ENCODE results near the gene CEND1. TPM values are rescaled to one million over a fixed set of nuclear protein-coding genes. Genes with fewer than 3 reads are reported as not detected.

Gene CEND1
- polyA plus RNA-seq, 1 of the 3 experiments (the other 2 are of a cell fraction): 3.6 TPM

DNA sequence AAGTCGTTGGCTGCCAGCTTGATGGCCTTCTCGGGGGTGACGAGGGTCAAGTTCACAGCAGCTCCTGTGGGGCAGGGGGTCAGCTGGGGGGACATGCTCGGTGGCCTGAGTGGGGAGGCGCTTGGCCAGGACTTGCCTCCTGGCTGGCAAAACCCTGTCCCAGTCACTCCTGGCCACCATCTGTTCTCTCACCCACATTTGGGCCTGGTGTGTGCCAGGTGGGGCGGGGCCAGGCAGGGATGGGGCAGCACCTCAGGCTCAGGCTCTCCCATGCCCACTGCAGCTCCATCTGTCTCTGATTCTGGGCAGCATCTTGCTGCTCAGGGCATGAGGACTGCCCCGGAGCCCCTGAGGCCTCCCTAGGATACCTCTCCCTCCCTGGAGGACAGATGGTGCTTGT lies 3.7 kb upstream of the CEND1 start:
- Histone ChIP-seq H3K9me2 (no peaks in the 10 kb centered on the region), H3K9me3 (no peaks in the 10 kb centered on the region), H3K36me3 (replicated peaks in 1 of 2; ENCODE audit: control insufficient read depth in 1 of 2, insufficient read depth in 2 of 2, low read length in 1 of 2) (peaks cover 0 to 30% of the 10 kb centered on the region in 2 experiments), H3K4me2 (no peak overlapping the region), H2AFZ (ENCODE audit: low read depth) (no peak overlapping the region), H3K4me1 (ENCODE audit: control insufficient read depth in 1 of 2, insufficient read depth in 2 of 2, low read depth in 1 of 2, low read length in 1 of 2) (peaks cover 8 to 50% of the 10 kb centered on the region in 2 experiments; a peak in 2 of 4 replicates), H3K9ac (no peak overlapping the region), H3K79me2 (ENCODE audit: insufficient read depth) (peaks cover 20% of the 10 kb centered on the region), H3K27ac (ENCODE audit: low read depth in 2 of 2, low read length in 1 of 2) (no peak overlapping the region; a peak in 1 of 4 replicates), H3K4me3 (ENCODE audit: low read depth in 2 of 2, low read length in 1 of 2) (no peak overlapping the region), H3K27me3 (ENCODE audit: insufficient read depth) (no peaks in the 10 kb centered on the region), H3F3A (replicated peaks; ENCODE audit: insufficient read depth) (peaks cover 18% of the 10 kb centered on the region), H4K20me1 (ENCODE audit: insufficient read depth) (no peaks in the 10 kb centered on the region)
- ChIA-PET POLR2A (interaction anchor here (0.9 to 2.5 kb wide), 3 partner anchors 10 to 17 kb away, joined by 3 to 8 read pairs (median 3); partner anchors contain the start of genes GATD1 and RPLP2), CTCF (interaction anchor here (1.6 to 6.3 kb wide), 2 partner anchors 10 to 55 kb away, joined by 7 to 43 read pairs; no protein-coding TSS in a partner anchor)
- DNase-seq: no peak
- 90% methylated on average over 6 of the region's 7 CpGs for WGBS (ENCODE audit: low lambda C conversion rate)
- TF ChIP-seq RCOR1 (IDR thresholded peaks at IDR 0.05; ENCODE audit: low read length): no peak
- no peak for TF ChIP-seq RXRA (IDR thresholded peaks at IDR 0.05; ENCODE audit: borderline replicate concordance, low read depth)
- TF ChIP-seq, protein P1, sequence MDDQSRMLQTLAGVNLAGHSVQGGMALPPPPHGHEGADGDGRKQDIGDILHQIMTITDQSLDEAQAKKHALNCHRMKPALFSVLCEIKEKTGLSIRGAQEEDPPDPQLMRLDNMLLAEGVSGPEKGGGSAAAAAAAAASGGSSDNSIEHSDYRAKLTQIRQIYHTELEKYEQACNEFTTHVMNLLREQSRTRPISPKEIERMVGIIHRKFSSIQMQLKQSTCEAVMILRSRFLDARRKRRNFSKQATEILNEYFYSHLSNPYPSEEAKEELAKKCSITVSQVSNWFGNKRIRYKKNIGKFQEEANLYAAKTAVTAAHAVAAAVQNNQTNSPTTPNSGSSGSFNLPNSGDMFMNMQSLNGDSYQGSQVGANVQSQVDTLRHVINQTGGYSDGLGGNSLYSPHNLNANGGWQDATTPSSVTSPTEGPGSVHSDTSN (IDR thresholded peaks at IDR 0.05): no peak
- no peak for TF ChIP-seq TAF1 (IDR thresholded peaks at IDR 0.05; ENCODE audit: borderline replicate concordance, low read depth, low read length)
- no peak for TF ChIP-seq SIN3A (IDR thresholded peaks at IDR 0.05; ENCODE audit: borderline replicate concordance, low read depth, low read length)
- no peak for TF ChIP-seq YY1 (IDR thresholded peaks at IDR 0.05; ENCODE audit: low read depth)
- no peak for TF ChIP-seq CTCF (IDR thresholded peaks at IDR 0.05)
- no peak for TF ChIP-seq GABPA (IDR thresholded peaks at IDR 0.05; ENCODE audit: low read depth)
- TF ChIP-seq SMC3 (IDR thresholded peaks at IDR 0.05; ENCODE audit: low read depth, low read length): no peak
- TF ChIP-seq IRF3 (IDR thresholded peaks at IDR 0.05; ENCODE audit: low read depth, low read length): no peak
- TF ChIP-seq RAD21 (IDR thresholded peaks at IDR 0.05; ENCODE audit: low read length): no peak
- no peak for TF ChIP-seq USF1 (IDR thresholded peaks at IDR 0.05; ENCODE audit: borderline replicate concordance, low read depth)
- TF ChIP-seq, protein P2, sequence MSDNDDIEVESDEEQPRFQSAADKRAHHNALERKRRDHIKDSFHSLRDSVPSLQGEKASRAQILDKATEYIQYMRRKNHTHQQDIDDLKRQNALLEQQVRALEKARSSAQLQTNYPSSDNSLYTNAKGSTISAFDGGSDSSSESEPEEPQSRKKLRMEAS (IDR thresholded peaks at IDR 0.05; ENCODE audit: low read depth): no peak
- no peak for TF ChIP-seq EP300 (IDR thresholded peaks at IDR 0.05; ENCODE audit: borderline replicate concordance in 1 of 2, low read depth in 1 of 2, low read length in 1 of 2)
- no peak for TF ChIP-seq MXI1 (IDR thresholded peaks at IDR 0.05; ENCODE audit: low read depth, low read length)
